Upper lobe of right lung (tissue), 1 donor: ENCODE data around the gene CTNNBL1. TPM values are rescaled to one million over a fixed set of nuclear protein-coding genes. Genes with fewer than 3 reads are reported as not detected.
A peak's percentile ranks its signal among the peaks of the same experiment; 100 is the strongest.

Experiments used
- ATAC-seq: fragments of 200-7000 bp; cut with Tn5 transposase; one replicate; pipeline ENCODE4 v1.9.1; 2020; ENCODE audit warnings: mild to moderate bottlenecking, moderate library complexity
- DNase-seq: peaks from one replicate; pipeline ENCODE4 v3.0.0-alpha.2; 2020
- H3K27ac ChIP-seq: fragments of 200-600 bp; one replicate; pipeline ENCODE4 v1.8.0; 2022
- H3K27me3 ChIP-seq: fragments of 200-600 bp; one replicate; pipeline ENCODE4 v1.8.0; 2022; ENCODE audit warnings: mild to moderate bottlenecking
- H3K36me3 ChIP-seq: fragments of 200-600 bp; one replicate; pipeline ENCODE4 v1.8.0; 2022
- H3K4me1 ChIP-seq: fragments of 200-600 bp; one replicate; pipeline ENCODE4 v1.8.0; 2022
- H3K4me3 ChIP-seq: fragments of 200-600 bp; one replicate; pipeline ENCODE4 v1.8.0; 2022; ENCODE audit warnings: mild to moderate bottlenecking
- H3K9me3 ChIP-seq: fragments of 200-600 bp; one replicate; pipeline ENCODE4 v1.8.0; 2022
- intact Hi-C: fragments of 100-400 bp; cut with DNase I; formaldehyde crosslinking; loops from one replicate; pipeline ENCODE4 v1.11.0; 2022
- total RNA-seq: library from RNA; stranded (reverse); fragmentation: NEBNext Ultra II Directional; extraction: Animal tissue kit (Norgen Biotek cat#: 25700); gene quantifications from one replicate; pipeline ENCODE4 v1.2.1, GENCODE V29; 2021
- TF ChIP-seq, protein P1 (sequence below): fragments of 200-600 bp; IDR thresholded peaks from one replicate; pipeline ENCODE4 v1.8.0; 2022; ENCODE audit warnings: antibody characterized with exemption
- donor health status: DM: no; HTN: yes; CAD: no; lungs with severe emphysema.

Gene CTNNBL1
- total RNA-seq, 1 donor from 2014 or later, result 52.8 TPM

DNA sequence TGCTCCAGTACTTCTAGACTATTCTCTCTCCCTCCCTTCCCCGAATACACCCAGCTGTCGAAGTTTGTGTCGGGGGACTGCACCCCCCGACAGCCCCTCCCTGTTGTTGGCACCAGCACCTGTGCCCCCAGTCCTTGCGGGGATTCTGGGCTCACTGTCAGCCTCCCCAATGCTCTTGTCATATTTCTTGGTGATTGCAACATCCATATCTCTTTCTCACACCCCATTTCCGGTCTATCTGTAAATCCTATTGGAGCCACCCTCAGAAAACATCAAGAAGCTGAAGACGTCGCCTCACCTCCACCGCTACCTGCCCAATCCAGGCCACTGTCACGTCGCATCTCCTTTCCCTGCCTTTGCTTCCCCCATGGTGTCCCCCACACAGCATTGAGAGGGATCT is 176.5 kb downstream of the CTNNBL1 start:
- DNase-seq, result no peak
- Histone ChIP-seq H3K9me3 (no peaks in the 10 kb centered on the region), H3K27me3 (no peaks in the 10 kb centered on the region), H3K36me3 (peaks cover 42% of the 10 kb centered on the region), H3K27ac (no peak overlapping the region), H3K4me3 (no peak overlapping the region), H3K4me1 (no peaks in the 10 kb centered on the region)
- TF ChIP-seq, protein P1, sequence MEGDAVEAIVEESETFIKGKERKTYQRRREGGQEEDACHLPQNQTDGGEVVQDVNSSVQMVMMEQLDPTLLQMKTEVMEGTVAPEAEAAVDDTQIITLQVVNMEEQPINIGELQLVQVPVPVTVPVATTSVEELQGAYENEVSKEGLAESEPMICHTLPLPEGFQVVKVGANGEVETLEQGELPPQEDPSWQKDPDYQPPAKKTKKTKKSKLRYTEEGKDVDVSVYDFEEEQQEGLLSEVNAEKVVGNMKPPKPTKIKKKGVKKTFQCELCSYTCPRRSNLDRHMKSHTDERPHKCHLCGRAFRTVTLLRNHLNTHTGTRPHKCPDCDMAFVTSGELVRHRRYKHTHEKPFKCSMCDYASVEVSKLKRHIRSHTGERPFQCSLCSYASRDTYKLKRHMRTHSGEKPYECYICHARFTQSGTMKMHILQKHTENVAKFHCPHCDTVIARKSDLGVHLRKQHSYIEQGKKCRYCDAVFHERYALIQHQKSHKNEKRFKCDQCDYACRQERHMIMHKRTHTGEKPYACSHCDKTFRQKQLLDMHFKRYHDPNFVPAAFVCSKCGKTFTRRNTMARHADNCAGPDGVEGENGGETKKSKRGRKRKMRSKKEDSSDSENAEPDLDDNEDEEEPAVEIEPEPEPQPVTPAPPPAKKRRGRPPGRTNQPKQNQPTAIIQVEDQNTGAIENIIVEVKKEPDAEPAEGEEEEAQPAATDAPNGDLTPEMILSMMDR, result no peak
- intact Hi-C loops, result no loop called here
- ATAC-seq, result no peak

DNA sequence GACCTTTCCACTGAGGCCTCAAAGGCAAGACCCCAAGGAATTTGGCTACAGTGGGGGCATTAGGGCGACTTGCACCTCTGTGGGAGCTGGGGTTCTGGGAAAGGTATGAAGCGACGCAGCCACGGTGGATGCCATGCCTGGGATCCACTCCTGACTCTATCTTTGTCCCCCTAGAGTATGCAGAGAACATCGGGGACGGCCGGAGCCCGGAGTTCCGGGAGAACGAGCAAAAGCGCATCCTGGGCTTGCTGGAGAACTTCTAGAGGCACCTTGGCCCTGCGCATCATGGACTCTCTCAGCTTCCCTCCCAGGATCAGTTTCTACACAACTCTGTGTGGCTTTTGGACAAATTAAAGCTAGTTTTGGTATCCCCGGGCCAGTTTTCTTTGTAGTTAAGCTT is 177.9 kb downstream of the CTNNBL1 start:
- H3K9me3 ChIP-seq, result no peaks in the 10 kb centered on the region
- DNase-seq (peak; percentile 50), ATAC-seq (no peak)
- TF ChIP-seq, protein P1, result no peak
- H3K4me1 ChIP-seq, result no peaks in the 10 kb centered on the region
- H3K27me3 ChIP-seq, result no peaks in the 10 kb centered on the region
- no peak overlapping the region for H3K27ac ChIP-seq
- H3K4me3 ChIP-seq, result no peak overlapping the region
- H3K36me3 ChIP-seq, result peaks cover 42% of the 10 kb centered on the region
- intact Hi-C loops, result no loop called here

DNA sequence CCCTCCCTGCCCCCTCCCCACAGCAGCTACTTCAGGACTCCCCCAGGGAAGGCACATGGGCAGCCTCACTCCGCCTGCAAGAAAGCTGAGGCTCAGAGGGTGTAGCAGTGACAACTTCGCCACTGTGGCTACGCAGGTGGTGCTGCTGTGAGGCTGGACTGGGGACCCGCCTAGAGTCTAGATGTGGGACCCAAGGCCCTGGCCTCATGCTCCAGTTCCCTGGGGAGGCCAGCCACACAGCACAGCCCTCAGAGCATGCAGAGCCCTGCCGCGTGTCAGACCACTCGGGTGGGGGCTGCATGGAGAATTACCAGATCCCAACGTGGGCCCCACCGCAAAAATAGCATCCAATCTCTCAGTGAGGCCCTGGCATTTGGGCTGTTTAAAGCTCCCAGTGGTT is 178.3 kb downstream of the CTNNBL1 start:
- Histone ChIP-seq H3K27me3 (no peaks in the 10 kb centered on the region), H3K27ac (no peak overlapping the region), H3K9me3 (no peaks in the 10 kb centered on the region), H3K4me3 (no peak overlapping the region), H3K36me3 (peaks cover 42% of the 10 kb centered on the region), H3K4me1 (no peaks in the 10 kb centered on the region)
- DNase-seq, result peak; percentile 51
- TF ChIP-seq, protein P1, result no peak
- intact Hi-C loops, result no loop called here
- no peak for ATAC-seq

DNA sequence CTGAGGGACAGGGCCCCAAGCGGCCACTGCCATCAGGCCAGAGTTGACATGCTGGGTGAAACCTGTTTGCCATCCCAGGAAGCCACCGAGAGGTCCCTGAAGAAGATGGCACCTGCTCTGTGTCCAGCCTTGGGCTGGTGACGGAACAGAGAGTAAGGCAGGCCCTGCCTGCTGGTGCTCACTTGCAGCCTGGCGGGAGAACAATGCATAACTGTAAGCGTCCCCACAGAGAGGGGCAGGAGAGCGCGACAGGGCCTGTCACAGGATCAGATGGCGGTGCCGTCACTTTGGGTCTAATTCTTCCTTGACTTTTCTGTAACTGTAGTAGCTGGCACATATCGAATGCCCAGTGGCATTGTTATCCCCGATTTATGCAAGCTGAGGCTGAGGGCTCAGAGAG is 180.1 kb downstream of the CTNNBL1 start:
- DNase-seq, result peak; percentile 39
- intact Hi-C loops, result no loop called here
- peaks cover 33% of the 10 kb centered on the region for H3K36me3 ChIP-seq

DNA sequence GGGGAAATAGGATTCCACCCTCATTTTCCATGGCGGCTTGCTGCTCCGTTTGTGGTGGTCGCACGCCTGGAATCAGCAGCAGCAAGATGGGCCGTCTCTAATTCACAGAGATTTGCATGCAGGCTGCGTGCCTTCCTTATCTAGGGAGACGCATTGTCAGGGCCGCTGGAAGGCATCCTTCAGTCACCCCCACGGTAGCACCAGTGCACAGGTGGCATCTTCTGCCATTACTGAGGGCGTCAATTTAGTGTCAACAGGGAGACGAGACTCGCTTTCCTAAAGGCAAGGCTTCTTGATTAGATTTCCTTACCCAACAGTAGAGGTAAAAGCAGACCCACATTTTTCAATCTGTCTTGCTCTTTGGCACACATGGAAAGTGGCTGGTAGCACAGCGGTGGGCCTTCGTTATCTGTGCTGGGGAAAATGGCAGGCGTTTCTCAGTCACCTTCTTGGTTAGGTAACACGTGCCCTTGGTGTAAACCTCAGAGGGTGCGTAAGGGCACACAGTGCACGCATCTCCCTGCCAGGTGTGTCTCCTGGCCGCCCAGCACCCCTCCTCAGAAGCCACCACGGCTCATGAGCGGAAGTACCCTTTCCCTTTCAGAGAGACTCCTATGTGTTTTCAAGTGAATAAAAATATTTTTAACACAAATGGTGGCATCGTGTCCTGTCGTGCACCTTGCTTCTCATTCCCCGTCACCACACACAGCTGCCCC is 181.8 kb downstream of the CTNNBL1 start:
- no peaks in the 10 kb centered on the region for H3K4me1 ChIP-seq
- ATAC-seq, result no peak
- H3K4me3 ChIP-seq, result no peak overlapping the region
- H3K27ac ChIP-seq, result no peak overlapping the region
- peaks cover 24% of the 10 kb centered on the region for H3K36me3 ChIP-seq
- TF ChIP-seq, protein P1, result no peak
- no peak for DNase-seq
- H3K9me3 ChIP-seq, result no peaks in the 10 kb centered on the region
- intact Hi-C loops, result no loop called here
- no peaks in the 10 kb centered on the region for H3K27me3 ChIP-seq

More for the DNA sequence above, 180.1 kb downstream of the CTNNBL1 start:
- H3K4me3 ChIP-seq, result no peak overlapping the region
- no peak overlapping the region for H3K27ac ChIP-seq
- ATAC-seq, result no peak
- no peaks in the 10 kb centered on the region for H3K9me3 ChIP-seq
- H3K4me1 ChIP-seq, result no peaks in the 10 kb centered on the region
- H3K27me3 ChIP-seq, result no peaks in the 10 kb centered on the region
- TF ChIP-seq, protein P1, result no peak

DNA sequence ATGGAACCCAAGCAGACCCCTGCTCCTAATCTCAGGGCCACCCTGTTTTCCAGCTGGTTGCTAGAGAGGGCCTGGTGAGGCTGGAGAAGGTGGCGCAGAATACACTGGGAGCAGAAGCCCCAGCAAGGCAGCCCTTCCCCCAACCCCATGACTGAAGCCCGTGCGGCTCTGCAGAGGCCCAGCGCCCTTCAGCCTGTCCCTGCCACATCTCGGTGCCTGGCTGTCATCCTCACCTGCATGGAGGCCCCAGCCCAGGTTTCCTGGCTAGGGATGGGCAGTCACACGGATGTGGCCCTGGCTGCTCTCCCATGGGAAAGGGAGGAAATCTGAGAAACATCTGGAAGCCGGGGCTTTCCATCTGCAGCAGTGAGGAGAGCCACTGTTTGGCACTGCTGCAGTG is 183.0 kb downstream of the CTNNBL1 start:
- TF ChIP-seq, protein P1, result no peak
- intact Hi-C loops, result no loop called here
- no peak for ATAC-seq

More for the DNA sequence above, 183.0 kb downstream of the CTNNBL1 start:
- H3K27ac ChIP-seq, result no peak overlapping the region
- H3K4me1 ChIP-seq, result no peaks in the 10 kb centered on the region
- no peaks in the 10 kb centered on the region for H3K9me3 ChIP-seq
- H3K4me3 ChIP-seq, result no peak overlapping the region
- H3K36me3 ChIP-seq, result peaks cover 12% of the 10 kb centered on the region
- no peak for DNase-seq
- no peaks in the 10 kb centered on the region for H3K27me3 ChIP-seq
